GM12801 (cell line): ENCODE data around the gene PTPRE.

Source experiments
- CTCF ChIP-seq: IDR thresholded peaks from one replicate; pipeline ENCODE4 v1.5.1; 2011; ENCODE audit warnings: control low read depth; ENCODE audit not compliant: insufficient read length; ENCODE audit errors: extremely low read depth

The PTPRE gene

GRCh38 chr10:128035557-128035973 lies 128.7 kb downstream of the PTPRE start:
- no peak for TF ChIP-seq CTCF

GRCh38 chr10:128036011-128036615 lies 129.2 kb downstream of the PTPRE start:
- TF ChIP-seq CTCF = no peak

- TF ChIP-seq CTCF = no peak
Measured at GRCh38 chr10:128036746-128037543, 130.0 kb downstream of the PTPRE start.

GRCh38 chr10:128040096-128040495 lies 133.2 kb downstream of the PTPRE start:
- TF ChIP-seq CTCF = no peak

- no peak for TF ChIP-seq CTCF
Measured at GRCh38 chr10:128040681-128041080, 133.8 kb downstream of the PTPRE start.

- TF ChIP-seq CTCF = no peak
Measured at GRCh38 chr10:128042131-128042610, 135.3 kb downstream of the PTPRE start.

- TF ChIP-seq CTCF = no peak
Measured at GRCh38 chr10:128043259-128044045, 136.5 kb downstream of the PTPRE start.
